T follicular helper cell (primary cell): Measurements from ENCODE around the gene PCNA.

Experiments
- DNase-seq: peaks from one replicate; pipeline ENCODE4 v3.0.0-alpha.2; 2020; ENCODE audit warnings: low read depth

Gene PCNA

GRCh38 chr20:5065879-5066383, 53.8 kb downstream of the PCNA start:
- DNase-seq: no peak

- no peak for DNase-seq
Observed at GRCh38 chr20:5065166-5065878, 54.4 kb downstream of the PCNA start.
